Measurements from ENCODE around the gene SRXN1.

- no peak for TF ChIP-seq EZH2 (IDR thresholded peaks at IDR 0.05; ENCODE audit: insufficient read depth, poor library complexity, severe bottlenecking)
- TF ChIP-seq EZH2phosphoT487 (IDR thresholded peaks at IDR 0.05; ENCODE audit: insufficient read depth, low read depth) = no peak
Measured at GRCh38 chr20:653110-653589, at the start of gene SRXN1.
